ENCODE measurements around the gene ATP6V0A1. TPM values are rescaled to one million over a fixed set of nuclear protein-coding genes. Genes with fewer than 3 reads are reported as not detected.

ATP6V0A1 gene
- total and polyA plus RNA-seq, 12 donors = 42.9 to 126 (median 88.3) TPM

DNA sequence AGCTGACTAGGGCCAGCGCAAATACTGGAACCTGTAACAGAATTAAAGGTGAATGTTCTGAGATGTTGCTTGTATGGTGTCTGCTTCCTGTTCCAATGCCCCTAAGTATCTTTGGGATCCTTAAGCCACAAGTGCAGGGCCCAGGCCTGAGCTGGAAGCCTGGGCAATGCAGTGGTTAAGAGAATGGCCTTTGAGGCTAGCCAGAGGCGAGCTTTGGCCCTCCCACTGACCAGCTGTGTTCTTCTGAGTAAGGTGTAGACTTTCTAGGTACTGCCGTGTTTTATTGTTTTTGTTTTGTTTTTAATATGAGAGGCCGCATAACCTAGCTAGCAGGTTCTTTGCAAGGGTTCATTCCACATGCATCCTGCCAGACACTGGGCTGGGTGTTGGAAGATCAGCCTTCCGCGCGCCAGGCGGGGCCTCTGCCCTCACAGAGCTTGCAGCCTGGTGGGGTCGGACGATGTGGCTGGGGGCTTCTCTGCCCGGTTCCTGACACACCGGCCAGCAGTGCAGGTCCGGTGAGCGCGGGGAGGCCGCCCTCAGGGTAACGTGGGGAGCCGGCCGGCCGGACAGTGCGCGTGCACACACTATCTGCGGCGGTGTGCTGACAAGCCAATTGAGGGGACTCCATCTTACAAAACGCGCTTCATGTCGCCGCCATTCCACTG, 107.7 kb downstream of the ATP6V0A1 start:
- TF ChIP-seq POLR2A (IDR thresholded peaks at IDR 0.05) = no peak
- TF ChIP-seq, protein P1, sequence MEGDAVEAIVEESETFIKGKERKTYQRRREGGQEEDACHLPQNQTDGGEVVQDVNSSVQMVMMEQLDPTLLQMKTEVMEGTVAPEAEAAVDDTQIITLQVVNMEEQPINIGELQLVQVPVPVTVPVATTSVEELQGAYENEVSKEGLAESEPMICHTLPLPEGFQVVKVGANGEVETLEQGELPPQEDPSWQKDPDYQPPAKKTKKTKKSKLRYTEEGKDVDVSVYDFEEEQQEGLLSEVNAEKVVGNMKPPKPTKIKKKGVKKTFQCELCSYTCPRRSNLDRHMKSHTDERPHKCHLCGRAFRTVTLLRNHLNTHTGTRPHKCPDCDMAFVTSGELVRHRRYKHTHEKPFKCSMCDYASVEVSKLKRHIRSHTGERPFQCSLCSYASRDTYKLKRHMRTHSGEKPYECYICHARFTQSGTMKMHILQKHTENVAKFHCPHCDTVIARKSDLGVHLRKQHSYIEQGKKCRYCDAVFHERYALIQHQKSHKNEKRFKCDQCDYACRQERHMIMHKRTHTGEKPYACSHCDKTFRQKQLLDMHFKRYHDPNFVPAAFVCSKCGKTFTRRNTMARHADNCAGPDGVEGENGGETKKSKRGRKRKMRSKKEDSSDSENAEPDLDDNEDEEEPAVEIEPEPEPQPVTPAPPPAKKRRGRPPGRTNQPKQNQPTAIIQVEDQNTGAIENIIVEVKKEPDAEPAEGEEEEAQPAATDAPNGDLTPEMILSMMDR (IDR thresholded peaks at IDR 0.05) = no peak
- H3K27me3 ChIP-seq = no peaks in the 10 kb centered on the region
- no peak for DNase-seq
- H3K4me3 ChIP-seq = peak overlapping the region in 2 of 4 donors; percentile 77 to 95
- peaks cover 0 to 51% of the 10 kb centered on the region in 2 donors for H3K36me3 ChIP-seq (replicated peaks in 1 of 2)
- no peaks in the 10 kb centered on the region for H3K9me3 ChIP-seq (replicated peaks in 1 of 3)
- intact Hi-C loops (cut with DNase I) = no loop called here
- 26 to 64% (median 45%) methylated on average over 7 to 28 of the region's 28 CpGs for WGBS, 4 donors
- H3K27ac ChIP-seq = peak overlapping the region; percentile 76 to 94 (median 92)
- H3K4me1 ChIP-seq (replicated peaks in 1 of 2) = peaks cover 34 to 41% of the 10 kb centered on the region in 2 donors

DNA sequence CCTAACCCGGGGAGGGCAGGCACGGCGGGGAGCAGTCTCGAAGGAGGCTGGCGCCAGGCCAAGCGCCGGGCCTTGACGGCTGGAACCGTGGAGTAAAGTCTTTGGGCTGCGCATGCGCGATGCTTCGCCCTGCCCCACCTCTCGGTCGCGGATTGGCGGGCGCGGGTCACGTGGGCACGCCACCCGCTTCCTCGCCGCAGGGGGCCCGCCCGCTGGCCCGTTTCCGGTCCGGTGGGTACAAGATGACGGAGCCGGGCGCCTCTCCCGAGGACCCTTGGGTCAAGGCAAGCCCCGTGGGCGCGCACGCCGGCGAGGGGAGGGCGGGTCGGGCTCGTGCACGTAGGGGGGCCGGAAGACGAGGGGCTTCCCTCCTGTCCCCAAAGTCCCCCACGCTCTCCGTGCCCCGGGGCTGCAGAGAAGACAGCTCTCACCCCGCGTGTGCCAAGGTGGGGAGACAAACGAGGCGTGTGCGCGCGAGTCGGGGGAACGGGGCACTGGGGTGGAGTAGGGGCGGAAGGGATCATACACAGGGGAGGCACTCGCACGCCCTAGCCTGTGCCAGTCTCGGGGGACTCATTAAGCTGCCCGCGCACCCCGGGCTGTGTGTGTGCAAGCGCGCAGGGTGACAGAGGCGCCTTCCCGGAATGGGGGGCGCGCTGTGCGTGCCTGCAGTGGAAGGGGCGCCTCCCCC, 108.3 kb downstream of the ATP6V0A1 start, which contains the start of gene MLX:
TSS of gene MLX (plus strand) at position 218 of the 691 bp plus-strand sequence. CDS start at position 243, 25 bp downstream.
- peak within 1 kb of the TSS; percentile 9 to 95 (median 55) for H3K4me3 ChIP-seq
- peak in 1 of 2 donors; percentile 44 for TF ChIP-seq POLR2A (IDR thresholded peaks at IDR 0.05)
- TF ChIP-seq, protein P1 (IDR thresholded peaks at IDR 0.05) = no peak
- 1% methylated on average over 16 to 72 of the region's 72 CpGs for WGBS, 4 donors
- H3K27ac ChIP-seq = peak within 1 kb of the TSS; percentile 76 to 94 (median 92)
- DNase-seq = peak; percentile 95 to 97 (median 96)
- intact Hi-C loops (cut with DNase I) = no loop called here
- no peaks in the 10 kb centered on the region for H3K27me3 ChIP-seq
- no peaks in the 10 kb centered on the region for H3K9me3 ChIP-seq (replicated peaks in 1 of 3)
- H3K4me1 ChIP-seq (replicated peaks in 1 of 2) = peaks cover 31 to 37% of the 10 kb centered on the region in 2 donors
- peaks cover 0 to 58% of the 10 kb centered on the region in 2 donors for H3K36me3 ChIP-seq (replicated peaks in 1 of 2)

GRCh38 chr17:42568341-42569111, 109.8 kb downstream of the ATP6V0A1 start:
- no peaks in the 10 kb centered on the region for H3K27me3 ChIP-seq

More at GRCh38 chr17:42568341-42569111, 109.8 kb downstream of the ATP6V0A1 start:
- no peak overlapping the region for H3K4me3 ChIP-seq
- intact Hi-C loops (cut with DNase I) = no loop called here
- no peak for TF ChIP-seq POLR2A (IDR thresholded peaks at IDR 0.05)
- TF ChIP-seq, protein P1 (IDR thresholded peaks at IDR 0.05) = no peak
- 82 to 89% (median 85%) methylated on average over 7 to 14 of the region's 14 CpGs for WGBS, 4 donors
- peak overlapping the region in 2 of 5 donors; percentile 13 to 94 for H3K27ac ChIP-seq
- H3K36me3 ChIP-seq (replicated peaks in 1 of 2) = peaks cover 0 to 73% of the 10 kb centered on the region in 2 donors
- H3K9me3 ChIP-seq (replicated peaks in 1 of 3) = no peaks in the 10 kb centered on the region
- peaks cover 20 to 28% of the 10 kb centered on the region in 2 donors for H3K4me1 ChIP-seq (replicated peaks in 1 of 2)
- peak in 1 of 7 donors; percentile 18 for DNase-seq
